T-helper 17 cell (primary cell): ENCODE results near the gene PLCB4. TPM values are rescaled to one million over a fixed set of nuclear protein-coding genes. Genes with fewer than 3 reads are reported as not detected.

Source experiments
- ATAC-seq: fragments of 150-1000 bp; cut with Tn5 transposase; 2 replicates; pipeline ENCODE4 v1.10.0; 2021; ENCODE audit warnings: mild to moderate bottlenecking, moderate library complexity
- DNase-seq, 3 donors: peaks; one replicate each; pipeline versions ENCODE4 v3.0.0 to v3.0.0-alpha.2; 2020 to 2021
- H3K9me3 ChIP-seq: one replicate; pipeline ENCODE4 v1.7.0; 2013; ENCODE audit warnings: low read length, mild to moderate bottlenecking; ENCODE audit not compliant: control insufficient read depth, poor library complexity, severe bottlenecking
- H3K27ac Mint-ChIP-seq: one replicate; pipeline ENCODE4 v1.8.0; 2022; ENCODE audit warnings: mild to moderate bottlenecking, moderate library complexity, mixed read lengths
- H3K27me3 Mint-ChIP-seq: one replicate; pipeline ENCODE4 v1.8.0; 2022; ENCODE audit warnings: mixed read lengths
- H3K36me3 Mint-ChIP-seq: one replicate; pipeline ENCODE4 v1.8.0; 2022; ENCODE audit warnings: low read depth, mixed read lengths
- H3K4me1 Mint-ChIP-seq: one replicate; pipeline ENCODE4 v1.8.0; 2022; ENCODE audit warnings: mild to moderate bottlenecking, mixed read lengths
- H3K4me3 Mint-ChIP-seq: one replicate; pipeline ENCODE4 v1.8.0; 2022; ENCODE audit warnings: mild to moderate bottlenecking, moderate library complexity, mixed read lengths
- total RNA-seq, 4 donors: library from RNA in 2 of 4; stranded (reverse) in 2 of 4; gene quantifications; one replicate each; pipeline ENCODE4 v1.2.3 and lab custom pipeline; 2022 to 2026

PLCB4 gene
- total RNA-seq: under 1 TPM in 1 of 2 donors, not detected in 1; 0.52 TPM
- 0 reads per million in 2 donors for total RNA-seq (lab: John Stamatoyannopoulos, UW)

GRCh38 chr20:9068841-9069663 is at the start of gene PLCB4:
Gene PLCB4, plus strand, starts transcription at chr20:9069087. Its CDS starts 238,728 bp downstream, at chr20:9307815.
- Mint-ChIP-seq H3K27ac (no peak within 1 kb of the TSS), H3K4me3 (no peak within 1 kb of the TSS)
- DNase-seq: no peak

GRCh38 chr20:9019833-9020232 is 49.1 kb upstream of the PLCB4 start:
- H3K9me3 ChIP-seq: no peaks in the 10 kb centered on the region
- DNase-seq: no peak
- ATAC-seq: no peak
- H3K36me3 Mint-ChIP-seq: no peaks in the 10 kb centered on the region
- H3K4me1 Mint-ChIP-seq: no peaks in the 10 kb centered on the region
- H3K27ac Mint-ChIP-seq: no peak overlapping the region
- no peaks in the 10 kb centered on the region for H3K27me3 Mint-ChIP-seq
- H3K4me3 Mint-ChIP-seq: no peak overlapping the region

More at GRCh38 chr20:9068841-9069663, at the start of gene PLCB4:
- no peaks in the 10 kb centered on the region for H3K9me3 ChIP-seq
- H3K27me3 Mint-ChIP-seq: peaks cover 24% of the 10 kb centered on the region
- peaks cover 2% of the 10 kb centered on the region for H3K36me3 Mint-ChIP-seq
- ATAC-seq: no peak
- H3K4me1 Mint-ChIP-seq: no peaks in the 10 kb centered on the region

GRCh38 chr20:9021216-9021615 is 47.7 kb upstream of the PLCB4 start:
- Mint-ChIP-seq H3K27ac (no peak overlapping the region), H3K4me3 (no peak overlapping the region), H3K27me3 (no peaks in the 10 kb centered on the region)

GRCh38 chr20:9021699-9022098 is 47.2 kb upstream of the PLCB4 start:
- H3K36me3 Mint-ChIP-seq: no peaks in the 10 kb centered on the region
- no peak overlapping the region for H3K4me3 Mint-ChIP-seq
- H3K4me1 Mint-ChIP-seq: no peaks in the 10 kb centered on the region
- no peak overlapping the region for H3K27ac Mint-ChIP-seq
- H3K9me3 ChIP-seq: no peaks in the 10 kb centered on the region
- ATAC-seq (no peak), DNase-seq (no peak)
- no peaks in the 10 kb centered on the region for H3K27me3 Mint-ChIP-seq

More at GRCh38 chr20:9021216-9021615, 47.7 kb upstream of the PLCB4 start:
- ATAC-seq (no peak), DNase-seq (no peak)
- no peaks in the 10 kb centered on the region for H3K9me3 ChIP-seq
- H3K4me1 Mint-ChIP-seq: no peaks in the 10 kb centered on the region
- no peaks in the 10 kb centered on the region for H3K36me3 Mint-ChIP-seq

GRCh38 chr20:9022376-9022775 is 46.5 kb upstream of the PLCB4 start:
- ATAC-seq (no peak), DNase-seq (no peak)
- H3K9me3 ChIP-seq: no peaks in the 10 kb centered on the region
- Mint-ChIP-seq H3K27me3 (no peaks in the 10 kb centered on the region), H3K36me3 (no peaks in the 10 kb centered on the region), H3K4me1 (no peaks in the 10 kb centered on the region), H3K4me3 (no peak overlapping the region), H3K27ac (no peak overlapping the region)

GRCh38 chr20:9024606-9025005 is 44.3 kb upstream of the PLCB4 start:
- Mint-ChIP-seq H3K36me3 (no peaks in the 10 kb centered on the region), H3K4me1 (no peaks in the 10 kb centered on the region), H3K27me3 (no peaks in the 10 kb centered on the region), H3K27ac (no peak overlapping the region), H3K4me3 (no peak overlapping the region)
- no peak for ATAC-seq
- no peak for DNase-seq
- H3K9me3 ChIP-seq: no peaks in the 10 kb centered on the region

- Mint-ChIP-seq H3K27me3 (no peaks in the 10 kb centered on the region), H3K27ac (no peak overlapping the region)
- no peak for ATAC-seq
Measured at GRCh38 chr20:9025011-9025410, 43.9 kb upstream of the PLCB4 start.

GRCh38 chr20:9025643-9026042 is 43.2 kb upstream of the PLCB4 start:
- no peaks in the 10 kb centered on the region for H3K9me3 ChIP-seq
- Mint-ChIP-seq H3K27ac (no peak overlapping the region), H3K4me1 (no peaks in the 10 kb centered on the region), H3K36me3 (no peaks in the 10 kb centered on the region), H3K27me3 (no peaks in the 10 kb centered on the region), H3K4me3 (no peak overlapping the region)
- DNase-seq (no peak), ATAC-seq (no peak)

More at GRCh38 chr20:9025011-9025410, 43.9 kb upstream of the PLCB4 start:
- H3K9me3 ChIP-seq: no peaks in the 10 kb centered on the region
- DNase-seq: no peak
- Mint-ChIP-seq H3K36me3 (no peaks in the 10 kb centered on the region), H3K4me1 (no peaks in the 10 kb centered on the region), H3K4me3 (no peak overlapping the region)

- no peaks in the 10 kb centered on the region for H3K27me3 Mint-ChIP-seq
- ATAC-seq: no peak
- H3K4me3 Mint-ChIP-seq: no peak overlapping the region
- no peaks in the 10 kb centered on the region for H3K36me3 Mint-ChIP-seq
- H3K27ac Mint-ChIP-seq: no peak overlapping the region
- DNase-seq: no peak
- H3K9me3 ChIP-seq: no peaks in the 10 kb centered on the region
- no peaks in the 10 kb centered on the region for H3K4me1 Mint-ChIP-seq
Measured at GRCh38 chr20:9027626-9028025, 41.3 kb upstream of the PLCB4 start.

GRCh38 chr20:9028419-9028818 is 40.5 kb upstream of the PLCB4 start:
- Mint-ChIP-seq H3K27ac (no peak overlapping the region), H3K27me3 (no peaks in the 10 kb centered on the region), H3K4me1 (no peaks in the 10 kb centered on the region), H3K4me3 (no peak overlapping the region), H3K36me3 (no peaks in the 10 kb centered on the region)
- ATAC-seq (no peak), DNase-seq (no peak)
- no peaks in the 10 kb centered on the region for H3K9me3 ChIP-seq

GRCh38 chr20:9031991-9032390 is 36.9 kb upstream of the PLCB4 start:
- no peaks in the 10 kb centered on the region for H3K4me1 Mint-ChIP-seq
- H3K9me3 ChIP-seq: no peaks in the 10 kb centered on the region
- no peak overlapping the region for H3K27ac Mint-ChIP-seq
- ATAC-seq (no peak), DNase-seq (no peak)
- no peaks in the 10 kb centered on the region for H3K27me3 Mint-ChIP-seq
- no peak overlapping the region for H3K4me3 Mint-ChIP-seq
- H3K36me3 Mint-ChIP-seq: no peaks in the 10 kb centered on the region

GRCh38 chr20:9032758-9033157 is 36.1 kb upstream of the PLCB4 start:
- H3K36me3 Mint-ChIP-seq: no peaks in the 10 kb centered on the region
- H3K27me3 Mint-ChIP-seq: no peaks in the 10 kb centered on the region
- no peaks in the 10 kb centered on the region for H3K4me1 Mint-ChIP-seq
- no peaks in the 10 kb centered on the region for H3K9me3 ChIP-seq
- H3K27ac Mint-ChIP-seq: no peak overlapping the region
- DNase-seq: no peak
- H3K4me3 Mint-ChIP-seq: no peak overlapping the region
- ATAC-seq: no peak

GRCh38 chr20:9035126-9035525 is 33.8 kb upstream of the PLCB4 start:
- H3K9me3 ChIP-seq: no peaks in the 10 kb centered on the region
- Mint-ChIP-seq H3K4me3 (no peak overlapping the region), H3K4me1 (no peaks in the 10 kb centered on the region), H3K27me3 (no peaks in the 10 kb centered on the region), H3K27ac (no peak overlapping the region), H3K36me3 (no peaks in the 10 kb centered on the region)
- DNase-seq (no peak), ATAC-seq (no peak)

- Mint-ChIP-seq H3K36me3 (no peaks in the 10 kb centered on the region), H3K4me3 (no peak overlapping the region), H3K27me3 (no peaks in the 10 kb centered on the region), H3K4me1 (no peaks in the 10 kb centered on the region), H3K27ac (no peak overlapping the region)
- DNase-seq: no peak
- no peak for ATAC-seq
- H3K9me3 ChIP-seq: no peaks in the 10 kb centered on the region
Measured at GRCh38 chr20:9036593-9036992, 32.3 kb upstream of the PLCB4 start.
